GM06990 (cell line): ENCODE results near the gene VPS11.

Experiments
- DNase-seq: peaks from one replicate; pipeline ENCODE4 v3.0.0-alpha.2; 2011; ENCODE audit not compliant: insufficient read length; ENCODE audit errors: extremely low read depth
- H3K27me3 ChIP-seq: replicated peaks from 2 replicates; pipeline ENCODE4 v1.6.0; 2011; ENCODE audit warnings: low read length; ENCODE audit not compliant: control insufficient read depth, insufficient read depth
- H3K36me3 ChIP-seq: 2 replicates; pipeline ENCODE4 v1.5.1; 2011; ENCODE audit warnings: low read length; ENCODE audit not compliant: control insufficient read depth, insufficient read depth
- H3K4me3 ChIP-seq: replicated peaks from 2 replicates; pipeline ENCODE4 v1.5.1; 2011; ENCODE audit warnings: low read depth, mild to moderate bottlenecking, control low read depth, low read length
- TF ChIP-seq, protein P1 (sequence below): IDR thresholded peaks from 2 replicates; pipeline ENCODE4 v1.5.1; 2011; ENCODE audit warnings: low read length, control low read depth, mild to moderate bottlenecking, inconsistent platforms; ENCODE audit not compliant: insufficient read depth, poor library complexity, severe bottlenecking

Gene VPS11

DNA sequence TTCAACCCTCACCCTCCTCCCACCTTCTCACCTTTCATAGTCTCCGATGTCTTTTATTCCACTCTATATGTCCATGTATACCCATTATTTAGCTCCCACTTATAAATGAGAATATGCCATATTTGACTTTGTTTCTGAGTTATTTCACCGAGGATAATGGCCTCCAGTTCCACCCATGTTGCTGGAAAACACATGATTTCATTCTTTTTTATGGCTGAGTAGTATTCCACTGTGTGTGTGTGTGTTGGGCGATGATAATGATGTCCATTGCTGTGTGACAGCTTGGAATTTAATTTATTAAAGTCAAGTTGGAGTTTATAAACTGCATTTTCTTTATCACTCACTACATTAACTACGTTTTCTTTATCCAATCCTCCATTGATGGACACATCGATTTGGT is 50.6 kb downstream of the VPS11 start:
- H3K36me3 ChIP-seq, result peaks cover 16% of the 10 kb centered on the region
- TF ChIP-seq, protein P1, sequence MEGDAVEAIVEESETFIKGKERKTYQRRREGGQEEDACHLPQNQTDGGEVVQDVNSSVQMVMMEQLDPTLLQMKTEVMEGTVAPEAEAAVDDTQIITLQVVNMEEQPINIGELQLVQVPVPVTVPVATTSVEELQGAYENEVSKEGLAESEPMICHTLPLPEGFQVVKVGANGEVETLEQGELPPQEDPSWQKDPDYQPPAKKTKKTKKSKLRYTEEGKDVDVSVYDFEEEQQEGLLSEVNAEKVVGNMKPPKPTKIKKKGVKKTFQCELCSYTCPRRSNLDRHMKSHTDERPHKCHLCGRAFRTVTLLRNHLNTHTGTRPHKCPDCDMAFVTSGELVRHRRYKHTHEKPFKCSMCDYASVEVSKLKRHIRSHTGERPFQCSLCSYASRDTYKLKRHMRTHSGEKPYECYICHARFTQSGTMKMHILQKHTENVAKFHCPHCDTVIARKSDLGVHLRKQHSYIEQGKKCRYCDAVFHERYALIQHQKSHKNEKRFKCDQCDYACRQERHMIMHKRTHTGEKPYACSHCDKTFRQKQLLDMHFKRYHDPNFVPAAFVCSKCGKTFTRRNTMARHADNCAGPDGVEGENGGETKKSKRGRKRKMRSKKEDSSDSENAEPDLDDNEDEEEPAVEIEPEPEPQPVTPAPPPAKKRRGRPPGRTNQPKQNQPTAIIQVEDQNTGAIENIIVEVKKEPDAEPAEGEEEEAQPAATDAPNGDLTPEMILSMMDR, result no peak
- no peak for DNase-seq

DNA sequence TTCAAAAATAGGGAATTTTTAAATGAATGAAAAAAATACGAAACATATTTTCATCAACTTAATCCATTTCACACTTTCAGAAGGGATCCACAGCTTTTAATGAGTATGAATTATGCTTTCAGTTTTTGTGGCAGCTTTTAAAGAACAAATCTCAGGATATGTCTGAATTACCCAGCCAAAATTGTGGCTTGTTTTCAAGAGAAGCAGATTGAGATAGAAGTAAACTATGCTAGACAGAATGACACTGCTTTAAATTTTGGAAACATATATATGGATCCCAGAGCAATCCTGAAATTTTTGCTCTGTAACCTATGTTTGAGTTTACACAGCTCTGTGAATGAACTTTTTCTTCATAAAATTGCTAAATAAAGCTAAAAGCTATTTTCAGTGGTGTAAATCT is 51.3 kb downstream of the VPS11 start:
- no peaks in the 10 kb centered on the region for H3K27me3 ChIP-seq
- H3K36me3 ChIP-seq, result peaks cover 13% of the 10 kb centered on the region
- DNase-seq, result no peak
- no peak overlapping the region for H3K4me3 ChIP-seq
- TF ChIP-seq, protein P1, result no peak

More for the DNA sequence above, 50.6 kb downstream of the VPS11 start:
- no peak overlapping the region for H3K4me3 ChIP-seq
- no peaks in the 10 kb centered on the region for H3K27me3 ChIP-seq

DNA sequence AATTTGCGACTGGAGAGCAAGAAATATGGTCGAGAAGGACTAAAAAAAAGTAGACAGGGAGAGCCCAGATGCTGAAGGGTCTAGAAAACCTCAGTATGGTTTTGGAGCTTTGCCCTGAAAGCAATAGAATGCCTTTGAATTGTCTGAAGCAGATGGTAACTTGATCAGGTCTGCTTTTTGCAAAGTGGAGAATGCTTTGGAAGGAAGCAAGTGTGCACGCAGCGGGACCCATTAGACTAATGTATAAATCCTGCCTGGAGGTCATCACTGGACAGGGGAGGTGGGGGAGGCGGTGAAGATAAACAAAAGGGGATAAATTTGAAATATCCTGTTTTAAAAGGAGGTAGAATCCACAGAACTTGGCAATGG is 53.0 kb downstream of the VPS11 start:
- peak overlapping the region; percentile 57 for H3K4me3 ChIP-seq
- no peak for DNase-seq
- TF ChIP-seq, protein P1, result no peak
- H3K27me3 ChIP-seq, result no peaks in the 10 kb centered on the region
- H3K36me3 ChIP-seq, result peaks cover 10% of the 10 kb centered on the region

DNA sequence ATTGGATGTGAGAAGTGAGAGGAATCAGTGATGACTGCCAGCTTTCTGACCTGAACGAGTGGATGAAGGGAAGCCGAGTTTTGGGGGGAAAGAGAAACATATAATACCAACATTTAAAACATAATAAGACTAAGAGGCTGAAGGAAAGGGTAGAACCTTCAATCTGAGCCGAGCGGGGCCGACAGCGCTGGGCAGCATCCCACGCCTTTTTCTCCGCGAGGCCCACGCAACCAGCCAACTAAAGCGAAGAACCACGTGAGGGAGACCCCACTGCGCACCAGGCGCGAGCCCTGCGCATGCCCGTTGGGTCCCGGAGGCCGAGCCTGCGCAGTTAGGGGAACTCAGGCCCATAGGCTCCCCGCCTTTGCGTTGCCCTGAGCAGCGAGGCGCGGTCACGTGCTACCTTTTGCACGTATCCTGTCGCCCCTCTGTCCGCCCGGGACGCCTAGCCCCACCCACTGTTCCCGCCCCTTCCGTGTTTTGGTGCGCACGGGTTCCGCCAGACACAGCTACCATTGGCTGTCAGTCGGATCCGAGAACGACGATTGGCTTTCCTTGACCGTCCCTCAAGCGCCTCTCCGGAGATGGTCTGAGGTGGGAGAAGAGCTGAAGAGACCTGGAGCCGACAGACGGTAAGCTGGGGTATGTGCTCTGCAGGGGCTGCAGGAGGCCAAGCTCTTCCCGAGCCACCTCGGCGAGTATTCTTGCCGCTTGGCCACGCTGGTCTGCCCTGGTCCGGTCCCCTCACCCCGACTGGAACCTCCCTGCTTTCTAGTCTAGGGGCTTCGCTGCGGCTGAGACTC is 53.6 kb downstream of the VPS11 start, which contains the start of gene HINFP:
TSS of gene HINFP (plus strand) at position 573 of the 803 bp plus-strand sequence. CDS start 5,365 bp downstream, outside the sequence.
- peak; percentile 100 for DNase-seq
- TF ChIP-seq, protein P1, result no peak
- Histone ChIP-seq H3K4me3 (peak within 1 kb of the TSS; percentile 99), H3K27me3 (no peaks in the 10 kb centered on the region), H3K36me3 (peaks cover 7% of the 10 kb centered on the region)

DNA sequence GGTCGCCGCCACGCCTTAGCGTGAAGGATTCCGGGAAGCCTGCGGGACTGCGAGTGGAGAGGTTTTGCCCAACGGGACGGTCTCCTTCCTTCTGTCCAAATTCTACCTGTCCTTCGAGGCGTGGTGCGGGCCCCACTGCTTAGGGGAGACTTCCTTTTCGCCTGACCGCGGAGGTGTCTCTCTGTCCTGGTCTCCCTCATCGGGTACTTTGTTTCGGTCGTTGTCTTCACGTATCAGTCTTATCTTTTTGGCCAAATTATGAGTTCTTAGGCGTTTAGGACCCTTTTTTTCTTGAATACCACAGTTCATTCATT is 54.1 kb downstream of the VPS11 start:
- TF ChIP-seq, protein P1, result no peak
- Histone ChIP-seq H3K27me3 (no peaks in the 10 kb centered on the region), H3K36me3 (peaks cover 7% of the 10 kb centered on the region), H3K4me3 (peak overlapping the region; percentile 99)
- DNase-seq, result no peak
